ENCODE measurements around the gene PLEKHM1.

PLEKHM1 gene

GRCh38 chr17:45427181-45427835, 63.2 kb downstream of the PLEKHM1 start:
- DNase-seq (ENCODE audit: low spot score), result no peak

DNA sequence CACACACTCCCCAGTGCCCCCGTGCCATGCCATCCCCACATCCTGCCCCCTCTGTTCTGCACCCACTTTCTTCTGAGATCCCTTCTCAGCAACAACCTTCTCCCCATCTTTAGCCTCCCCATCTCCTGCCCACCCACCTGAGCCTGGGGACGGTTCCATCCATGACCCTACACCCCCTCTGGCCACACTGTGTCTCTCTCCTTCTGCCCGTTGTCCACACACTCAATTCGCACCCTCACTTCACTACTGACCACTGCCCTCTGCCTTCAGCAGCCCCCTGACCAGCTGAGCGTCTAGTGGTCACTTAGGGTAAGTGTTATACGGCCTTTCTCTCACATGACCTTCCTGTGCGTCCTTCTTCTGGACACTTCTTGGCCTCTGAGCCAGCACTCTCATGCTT, 64.0 kb downstream of the PLEKHM1 start:
- no peak for DNase-seq (ENCODE audit: low spot score)

DNA sequence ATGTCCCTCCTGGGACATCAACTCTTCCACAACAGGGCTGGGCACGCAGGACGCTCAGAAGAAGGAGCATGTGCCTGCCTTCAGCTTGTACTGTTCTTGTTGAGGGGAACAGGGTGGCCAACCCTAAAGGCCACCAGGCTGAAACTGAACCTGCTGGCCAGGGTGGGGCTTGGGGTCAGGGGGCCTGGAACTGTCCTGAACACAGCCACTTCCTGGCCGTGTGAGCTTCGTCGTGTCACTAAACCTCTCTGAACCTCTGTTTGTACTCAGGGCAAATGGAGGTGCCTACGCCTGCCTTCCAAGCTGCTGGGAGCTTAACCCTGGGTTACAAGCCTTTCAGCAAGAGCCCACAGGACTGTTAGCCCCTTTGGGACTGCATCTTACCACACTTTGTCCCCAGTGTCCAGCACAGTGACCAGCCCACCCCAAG, 64.5 kb downstream of the PLEKHM1 start:
- no peak for DNase-seq (ENCODE audit: low spot score)

DNA sequence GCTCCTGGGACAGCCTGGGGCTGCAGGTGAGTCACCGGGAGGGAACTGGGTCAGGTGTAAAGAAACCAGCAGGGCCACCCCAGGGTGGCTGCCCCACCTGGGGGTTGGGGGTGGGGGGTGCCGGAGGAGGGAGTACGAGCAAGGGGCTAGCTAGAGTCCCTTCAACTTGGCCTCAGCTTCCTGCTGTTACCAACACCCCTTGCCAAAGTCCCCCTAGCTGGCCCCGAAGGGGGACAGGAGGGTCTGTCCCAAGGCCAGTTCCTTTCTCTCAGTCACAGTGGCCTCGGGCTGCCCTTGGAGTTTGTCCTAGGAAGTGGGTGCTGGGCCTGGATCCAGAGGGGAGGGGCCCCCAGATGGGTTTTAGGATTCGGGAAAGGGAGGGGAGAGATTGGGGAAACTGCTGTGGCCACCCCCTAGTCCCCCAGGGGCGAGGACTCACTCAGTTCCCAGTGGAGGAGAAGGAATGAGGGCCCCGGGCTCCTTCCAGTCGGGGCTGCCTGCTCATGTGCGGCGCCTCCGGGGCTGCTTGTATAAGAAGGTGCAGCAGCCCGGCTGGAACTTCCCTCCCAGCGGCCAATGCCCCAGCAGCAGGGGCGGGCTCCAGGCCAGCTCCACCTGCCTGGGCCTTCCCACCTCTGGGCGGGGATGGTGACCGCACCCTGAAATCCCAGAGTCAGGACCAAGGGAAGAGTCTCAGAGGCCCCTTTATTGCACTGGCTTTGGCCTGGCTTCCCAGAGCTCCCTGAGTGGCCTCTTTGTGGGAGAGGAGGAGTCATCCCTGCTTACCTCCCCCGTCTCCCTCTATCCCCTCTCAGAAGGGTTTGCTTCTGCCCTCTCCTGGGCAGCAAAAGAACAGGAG, 65.2 kb downstream of the PLEKHM1 start:
- DNase-seq (ENCODE audit: low spot score), result no peak

DNA sequence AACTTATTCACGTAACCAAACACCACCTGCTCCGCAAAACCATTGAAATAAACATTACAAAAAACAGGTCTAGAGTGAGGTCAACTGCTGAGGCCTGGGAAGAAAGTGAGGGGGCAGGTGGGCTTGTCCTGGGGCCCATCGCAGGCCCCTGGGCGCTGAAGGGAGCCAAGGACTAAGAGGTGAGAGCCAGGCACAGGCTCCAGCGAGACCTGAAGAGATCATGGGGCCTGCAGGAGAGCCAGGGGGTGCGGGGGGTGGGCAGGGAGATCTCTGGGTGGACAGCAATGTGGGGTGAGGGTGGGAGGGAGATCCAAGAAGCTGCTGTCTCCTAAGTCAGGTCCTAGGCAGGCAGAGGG, 65.8 kb downstream of the PLEKHM1 start:
- DNase-seq (ENCODE audit: low spot score), result no peak

GRCh38 chr17:45423975-45424335, 66.6 kb downstream of the PLEKHM1 start:
- no peak for DNase-seq (ENCODE audit: low spot score)

DNA sequence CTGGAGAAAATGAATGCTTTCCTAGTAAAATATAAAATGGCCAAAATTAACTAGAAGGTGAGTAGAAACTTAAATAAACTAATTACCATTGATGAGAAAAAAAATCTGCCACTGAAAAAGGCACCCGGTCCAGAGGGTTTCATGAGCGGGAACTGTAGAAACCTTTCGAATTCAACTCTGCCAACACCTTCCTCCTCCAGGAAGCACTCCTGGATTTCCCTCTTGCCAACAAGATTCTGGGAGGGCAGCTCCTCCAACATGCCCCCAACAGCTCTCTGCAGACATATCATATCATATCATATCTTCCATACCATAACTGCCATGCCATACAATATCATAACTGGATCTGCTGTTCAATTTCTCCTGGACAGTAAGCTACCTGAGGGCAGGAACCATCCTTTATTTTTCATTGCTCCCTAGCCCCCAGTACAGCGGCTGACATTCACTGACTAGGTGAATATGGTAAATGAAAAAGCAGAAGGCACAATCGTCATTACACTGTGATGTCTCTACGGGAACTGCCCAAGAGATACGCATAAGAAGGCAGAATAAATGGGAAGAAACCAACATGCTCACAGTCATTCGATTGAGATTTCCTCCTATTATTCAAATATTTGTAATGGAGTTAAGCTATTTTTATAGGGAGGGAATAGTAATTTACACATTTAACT, 67.1 kb downstream of the PLEKHM1 start:
- no peak for DNase-seq (ENCODE audit: low spot score)

DNA sequence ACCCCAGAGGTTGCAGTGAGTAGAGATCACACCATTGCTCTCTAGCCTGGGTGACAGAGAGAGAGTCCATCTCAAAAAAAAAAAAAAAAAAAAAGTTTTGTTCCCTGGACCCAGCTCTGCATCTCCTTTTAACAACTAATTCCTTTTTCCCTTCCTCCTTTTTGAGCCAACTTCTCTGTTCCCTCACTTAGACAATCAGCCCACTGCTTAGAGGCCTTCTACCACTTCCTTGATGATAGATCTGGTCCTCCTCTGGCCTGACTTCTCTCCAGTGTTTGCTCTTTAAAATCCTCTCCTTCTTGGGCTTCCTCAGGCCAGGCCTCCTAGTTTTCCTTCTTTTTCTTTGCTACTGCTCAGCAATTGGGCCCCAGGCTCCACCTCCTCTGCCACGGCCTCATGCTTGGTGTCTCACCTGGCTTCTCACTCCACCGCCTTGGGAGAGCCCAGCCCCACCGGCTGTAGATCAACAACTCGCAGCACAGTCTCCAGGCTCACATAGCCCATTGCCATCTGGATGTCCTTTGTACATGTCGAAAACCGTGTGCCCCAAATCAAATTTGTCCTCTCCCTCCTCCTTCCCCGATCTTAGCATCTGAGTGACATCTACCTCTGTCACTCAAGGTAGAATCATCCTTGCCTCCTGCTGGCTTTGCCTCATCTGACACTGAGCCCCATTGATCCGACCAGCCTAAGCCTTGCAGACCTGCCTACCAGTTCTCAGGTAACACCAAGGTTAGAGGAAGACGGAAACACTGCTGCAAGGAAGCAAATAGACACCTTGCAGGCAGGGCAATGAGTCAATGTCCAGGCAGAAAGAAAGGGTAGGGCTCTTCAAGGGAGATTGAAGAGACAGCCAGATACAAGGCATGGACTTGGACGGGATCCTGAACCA, 75.3 kb downstream of the PLEKHM1 start:
- DNase-seq (ENCODE audit: low spot score), result no peak

DNA sequence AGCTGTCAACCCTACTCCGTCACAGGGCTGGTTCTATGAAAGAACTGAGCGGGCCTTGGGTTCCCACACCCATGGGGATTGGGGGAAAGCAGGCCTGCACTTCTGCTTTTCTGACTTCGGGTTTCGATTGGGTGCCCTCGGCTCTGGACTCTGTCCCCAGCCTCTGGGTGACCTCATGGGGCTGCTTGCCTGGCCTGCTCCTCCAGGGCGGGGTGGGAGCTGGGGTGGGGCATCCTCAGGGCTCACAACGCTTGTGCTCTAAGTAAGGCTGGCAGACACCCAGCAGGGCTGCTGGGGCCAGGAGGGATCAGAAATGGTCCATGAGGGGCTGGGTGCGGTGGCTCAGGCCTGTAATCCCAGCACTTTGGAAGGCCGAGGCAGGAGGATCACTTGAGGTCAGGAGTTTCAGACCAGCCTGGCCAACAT, 77.0 kb downstream of the PLEKHM1 start:
- DNase-seq (ENCODE audit: low spot score), result no peak

DNA sequence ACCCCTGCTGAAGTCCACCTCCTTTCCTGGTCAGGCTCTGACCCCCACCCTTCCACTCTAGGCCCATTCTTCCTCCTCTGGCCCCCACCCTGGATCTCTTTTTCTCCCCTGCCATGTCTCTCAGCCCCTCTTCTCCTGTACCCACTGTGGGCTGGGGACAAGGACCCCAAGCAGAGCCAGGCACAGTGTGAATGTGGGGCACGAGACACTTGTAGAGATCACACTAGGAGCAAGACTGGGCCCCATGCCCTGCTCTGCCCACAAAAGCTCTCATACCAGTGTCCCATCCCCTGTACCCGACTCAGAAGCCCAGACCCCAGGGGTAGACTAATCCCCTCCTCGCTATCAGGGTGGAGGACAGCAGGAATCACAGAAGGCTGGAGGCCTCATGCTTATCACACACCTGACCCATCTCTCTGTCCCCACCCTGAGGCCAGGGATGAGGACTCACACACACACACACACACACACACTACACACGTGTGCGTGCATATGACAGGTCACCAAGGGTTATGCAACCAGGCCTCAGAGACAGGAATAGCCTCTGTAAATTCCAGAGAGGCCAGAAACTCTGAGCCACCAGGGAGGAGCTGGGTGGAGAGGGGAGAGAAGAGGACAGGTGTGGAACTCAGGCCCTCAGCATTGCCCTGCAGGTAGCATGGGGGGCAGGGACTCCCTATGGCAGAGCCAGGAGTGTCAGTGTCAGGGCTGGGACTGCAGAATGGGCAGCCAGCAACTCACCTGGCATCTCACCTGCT, 79.0 kb downstream of the PLEKHM1 start:
- DNase-seq (ENCODE audit: low spot score), result no peak

DNA sequence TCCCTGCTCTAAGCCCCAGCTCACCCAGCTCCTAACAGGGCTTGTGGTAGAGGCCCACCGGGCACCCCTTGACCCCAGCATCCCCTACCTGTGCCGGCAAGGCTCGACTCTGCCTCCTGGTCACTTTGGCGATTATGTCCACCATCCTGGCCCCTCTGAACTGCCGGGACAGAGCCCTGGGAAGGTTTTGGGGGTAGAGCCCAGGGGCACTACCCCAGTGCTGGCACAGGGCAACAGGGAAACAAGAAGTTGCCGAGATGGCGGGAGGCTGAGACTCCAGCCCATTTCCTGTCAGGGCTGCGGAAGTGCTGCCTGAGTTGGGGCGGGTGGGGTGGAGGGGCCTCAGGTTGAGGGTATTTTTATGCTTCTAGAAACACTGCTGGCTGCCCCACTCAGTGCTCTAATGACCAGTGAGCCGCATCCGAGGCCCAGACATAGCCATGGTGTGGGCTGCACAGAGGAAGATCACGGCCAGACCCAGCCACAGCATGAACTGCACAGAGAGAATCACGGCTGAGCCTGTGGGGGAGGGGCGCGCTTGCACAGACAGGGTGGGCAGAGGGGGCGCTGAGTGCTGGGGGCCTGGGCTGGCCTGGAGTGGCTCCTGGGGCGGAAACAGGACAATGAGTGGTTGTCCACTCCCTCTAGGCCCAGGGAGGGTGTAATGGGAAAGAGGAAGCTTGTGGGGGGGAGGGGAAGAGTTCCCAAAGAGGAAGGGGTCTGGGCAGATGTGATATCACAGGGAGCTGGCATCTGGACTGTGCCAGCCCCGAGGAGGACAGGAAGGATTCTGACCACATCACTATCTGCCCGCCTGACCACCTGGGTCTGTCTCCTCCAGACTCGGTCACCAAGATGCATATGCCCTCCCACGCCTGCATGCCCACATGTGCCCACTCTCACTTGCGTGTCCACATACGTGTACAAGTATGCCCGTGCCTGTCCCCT, 80.1 kb downstream of the PLEKHM1 start:
- DNase-seq (ENCODE audit: low spot score), result no peak

DNA sequence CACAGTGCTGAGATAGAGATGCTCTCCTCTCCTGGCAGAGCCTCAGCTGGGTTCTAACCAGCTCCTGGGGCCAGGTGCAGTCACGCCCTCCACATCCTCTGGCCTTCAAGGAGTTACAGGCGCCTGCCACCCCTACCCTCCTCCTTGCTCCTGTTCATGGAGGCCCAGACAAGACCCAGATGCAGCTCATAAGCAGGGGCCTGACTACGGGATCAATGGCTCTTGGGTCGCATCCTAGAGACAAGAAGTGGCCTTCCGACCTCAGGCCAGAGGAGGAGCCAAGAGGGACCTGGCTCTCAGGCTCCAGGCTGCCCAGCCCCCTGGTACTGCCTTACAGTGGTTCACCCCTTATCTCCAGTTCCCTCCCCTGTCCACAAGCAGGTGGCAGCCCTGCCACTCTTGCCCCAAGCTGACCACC, 80.9 kb downstream of the PLEKHM1 start:
- DNase-seq (ENCODE audit: low spot score), result no peak

- no peak for DNase-seq (ENCODE audit: low spot score)
Measured at GRCh38 chr17:45408611-45409421, 81.7 kb downstream of the PLEKHM1 start.

- DNase-seq (ENCODE audit: low spot score), result no peak
Measured at GRCh38 chr17:45406107-45406506, 84.4 kb downstream of the PLEKHM1 start.

DNA sequence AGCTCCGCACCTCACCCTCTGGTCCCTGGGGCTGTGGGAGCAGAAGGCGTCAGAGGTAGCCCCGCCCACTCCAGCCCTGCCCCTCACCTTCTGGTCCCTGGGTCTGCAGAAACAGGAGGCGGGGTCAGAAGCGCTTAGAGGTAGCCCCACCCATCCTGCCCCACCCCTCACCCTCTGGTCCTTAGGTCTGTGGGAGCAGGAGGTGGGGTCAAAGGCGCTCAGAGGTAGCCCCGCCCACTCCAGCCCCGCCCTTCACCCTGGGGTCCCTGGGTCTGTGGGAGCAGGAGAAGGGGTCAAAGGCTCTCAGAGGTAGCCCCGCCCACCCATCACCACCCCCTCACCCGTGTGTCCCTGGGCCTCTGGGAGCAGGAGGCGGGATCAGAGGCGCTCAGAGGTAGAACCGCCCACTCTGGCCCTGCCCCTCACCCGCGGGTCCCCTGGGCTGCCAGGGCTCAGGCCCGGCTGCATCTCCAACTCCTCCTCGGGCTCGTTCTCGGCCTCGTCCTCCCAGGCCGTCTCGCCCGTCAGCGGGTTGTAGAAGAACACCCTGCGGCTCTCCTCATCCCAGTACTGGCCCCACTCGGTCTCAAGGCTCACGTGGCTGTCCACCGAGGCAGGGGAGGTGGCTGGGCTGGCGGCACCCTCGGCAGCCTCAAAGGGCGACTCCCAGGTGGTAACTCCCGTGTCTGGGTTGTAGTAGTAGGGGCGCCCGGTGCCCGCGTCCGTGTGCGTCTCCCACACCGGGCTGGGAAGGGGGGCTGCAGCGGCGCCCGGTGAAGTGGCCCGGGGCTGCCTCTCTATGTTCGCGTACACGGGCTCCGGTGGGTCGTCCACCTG, 85.1 kb downstream of the PLEKHM1 start:
- DNase-seq (ENCODE audit: low spot score), result no peak

- no peak for DNase-seq (ENCODE audit: low spot score)
Measured at GRCh38 chr17:45404870-45405249, 85.7 kb downstream of the PLEKHM1 start.

DNA sequence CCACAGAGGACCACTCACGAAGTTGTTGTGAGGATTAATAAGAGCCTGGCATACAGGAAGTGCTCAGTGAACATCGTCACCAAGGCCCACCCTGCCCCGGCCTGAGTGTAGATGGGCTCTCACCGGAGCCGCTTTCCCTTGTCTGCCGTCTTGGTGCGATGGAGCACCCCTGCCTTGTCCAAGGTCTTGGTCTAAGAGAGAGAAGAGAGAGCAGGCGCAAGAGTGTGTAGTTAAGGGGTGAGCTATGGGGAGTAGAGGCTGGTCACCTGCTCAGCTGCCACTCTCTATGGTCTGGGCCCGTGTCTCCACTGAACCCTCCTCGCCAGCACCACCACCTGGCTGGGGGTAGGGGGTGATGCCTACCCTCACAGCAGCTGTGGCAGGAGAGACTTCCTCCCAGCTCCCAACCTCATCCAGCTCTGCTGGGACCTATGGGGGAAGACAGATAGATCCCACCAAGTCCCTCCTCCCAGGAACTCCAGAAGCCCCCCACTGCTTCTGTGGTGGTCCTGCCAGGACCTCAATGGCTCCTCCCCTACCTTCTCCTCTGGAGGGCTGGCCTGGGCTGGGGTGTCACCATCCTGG, 86.5 kb downstream of the PLEKHM1 start:
- DNase-seq (ENCODE audit: low spot score), result no peak

DNA sequence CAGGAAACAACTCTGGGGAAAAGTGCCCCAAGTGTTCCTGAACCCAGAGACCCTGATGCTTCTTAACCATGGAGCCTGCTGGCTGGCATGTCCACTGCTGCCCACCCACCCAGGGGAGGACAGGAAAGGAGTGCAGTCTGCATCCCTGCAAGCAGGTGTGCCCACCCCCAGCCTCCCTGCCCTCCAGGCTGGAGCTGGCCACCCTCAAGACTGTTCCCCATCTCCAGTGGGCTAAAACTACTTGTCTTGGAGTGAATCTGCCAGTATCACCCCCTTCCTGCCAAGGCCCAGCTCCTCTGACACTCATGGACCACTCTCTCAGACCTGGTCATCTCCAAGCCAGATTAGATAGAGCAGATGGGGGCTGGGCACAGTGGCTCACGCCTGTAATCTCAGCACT, 87.6 kb downstream of the PLEKHM1 start:
- DNase-seq (ENCODE audit: low spot score), result no peak
